ENCODE measurements around the gene HEXIM1. TPM values are rescaled to one million over a fixed set of nuclear protein-coding genes. Genes with fewer than 3 reads are reported as not detected.

HEXIM1 gene
- total RNA-seq, 6 experiments from 2014 or later: 14.0 to 27.1 (median 19.6) TPM

GRCh38 chr17:45132572-45133463 lies 15.5 kb upstream of the HEXIM1 start:
- Histone ChIP-seq H3K4me3 (peak overlapping the region; percentile 57 to 79 (median 73)), H3K4me1 (peaks cover 0 to 27% (median 0%) of the 10 kb centered on the region in 4 donors), H3K27ac (peak overlapping the region; percentile 74 to 95 (median 89)), H3K36me3 (no peaks in the 10 kb centered on the region), H3K9me3 (no peaks in the 10 kb centered on the region), H3K27me3 (no peaks in the 10 kb centered on the region)
- peak; percentile 85 to 90 (median 88) for DNase-seq
- TF ChIP-seq POLR2A (IDR thresholded peaks at IDR 0.05): peak; percentile 49
- peak; percentile 79 to 90 (median 83) for TF ChIP-seq CTCF (IDR thresholded peaks at IDR 0.05)
- ATAC-seq: peak; percentile 57 to 73 (median 66)
- intact Hi-C loops (cut with DNase I): no loop called here
- WGBS (ENCODE audit: insufficient coverage, low coverage, low lambda C conversion rate, missing lambda C conversion rate): 0% methylated on average over 12 of the region's 71 CpGs

- TF ChIP-seq CTCF (IDR thresholded peaks at IDR 0.05): peak; percentile 100
- TF ChIP-seq POLR2A (IDR thresholded peaks at IDR 0.05): peak; percentile 93
- peak within 1 kb of the TSS; percentile 85 to 98 (median 89) for H3K27ac ChIP-seq
- peak within 1 kb of the TSS; percentile 72 to 92 (median 79) for H3K4me3 ChIP-seq
- H3K9me3 ChIP-seq: no peaks in the 10 kb centered on the region
- 0% methylated on average over 16 of the region's 40 CpGs for WGBS (ENCODE audit: insufficient coverage, low coverage, low lambda C conversion rate, missing lambda C conversion rate)
- DNase-seq: peak; percentile 94 to 97 (median 94)
- peaks cover 0 to 36% (median 6%) of the 10 kb centered on the region in 4 donors for H3K4me1 ChIP-seq
- peaks cover 0 to 7% (median 0%) of the 10 kb centered on the region in 4 donors for H3K36me3 ChIP-seq
- no peaks in the 10 kb centered on the region for H3K27me3 ChIP-seq
- peak; percentile 72 to 81 (median 75) for ATAC-seq
- intact Hi-C loops (cut with DNase I): loop anchor here in 1 of 2 donors (5.0 kb wide), 1 partner anchor 62 kb away; no protein-coding TSS in a partner anchor
Observed at GRCh38 chr17:45135192-45135977, 12.9 kb upstream of the HEXIM1 start, which contains the start of gene ACBD4. Gene ACBD4 (plus strand): TSS chr17:45135687. CDS start chr17:45136145, 458 bp downstream.

GRCh38 chr17:45135978-45136791 lies 12.1 kb upstream of the HEXIM1 start:
- Histone ChIP-seq H3K27me3 (no peaks in the 10 kb centered on the region), H3K27ac (peak overlapping the region; percentile 85 to 98 (median 89)), H3K9me3 (no peaks in the 10 kb centered on the region), H3K4me3 (peak overlapping the region; percentile 72 to 92 (median 79)), H3K36me3 (peaks cover 0 to 10% (median 0%) of the 10 kb centered on the region in 4 donors), H3K4me1 (peaks cover 0 to 36% (median 6%) of the 10 kb centered on the region in 4 donors)
- ATAC-seq (no peak), DNase-seq (peak; percentile 26 to 63 (median 54))
- 17% methylated on average over 10 of the region's 21 CpGs for WGBS (ENCODE audit: insufficient coverage, low coverage, low lambda C conversion rate, missing lambda C conversion rate)
- TF ChIP-seq POLR2A (IDR thresholded peaks at IDR 0.05): no peak
- TF ChIP-seq CTCF (IDR thresholded peaks at IDR 0.05): no peak
- intact Hi-C loops (cut with DNase I): loop anchor here in 1 of 2 donors (5.0 kb wide), 1 partner anchor 61 kb away; no protein-coding TSS in a partner anchor
